HK-2 (cell line): Measurements from ENCODE around the gene FGF22.

ENCODE experiments used
- DNase-seq: peaks from one replicate; pipeline ENCODE4 v3.0.0-alpha.2; 2018; ENCODE audit not compliant: unreplicated experiment

The FGF22 gene

GRCh38 chr19:680287-681028 is 40.8 kb downstream of the FGF22 start:
- peak; percentile 100 for DNase-seq

- DNase-seq: no peak
Observed at GRCh38 chr19:681029-682019, 41.6 kb downstream of the FGF22 start.

- DNase-seq: no peak
Observed at GRCh38 chr19:682678-683320, 43.1 kb downstream of the FGF22 start.

- no peak for DNase-seq
Observed at GRCh38 chr19:685454-685931, 45.8 kb downstream of the FGF22 start.

- no peak for DNase-seq
Observed at GRCh38 chr19:686589-687297, 47.1 kb downstream of the FGF22 start.

- no peak for DNase-seq
Observed at GRCh38 chr19:687569-688166, 48.0 kb downstream of the FGF22 start.

- no peak for DNase-seq
Observed at GRCh38 chr19:688214-688613, 48.5 kb downstream of the FGF22 start.

GRCh38 chr19:688992-689391 is 49.3 kb downstream of the FGF22 start:
- DNase-seq: no peak

- DNase-seq: no peak
Observed at GRCh38 chr19:690203-690602, 50.5 kb downstream of the FGF22 start.
